Colonic mucosa (tissue), 4 donors: ENCODE measurements around the gene VWA8. TPM values are rescaled to one million over a fixed set of nuclear protein-coding genes. Genes with fewer than 3 reads are reported as not detected.
A peak's percentile ranks its signal among the peaks of the same experiment; 100 is the strongest.
"Not testable (repeated sequence)": the region's sequence is repeated elsewhere in the genome, so short reads cannot be mapped to it uniquely, and the experiment has no call there.

ENCODE experiments used
- DNase-seq: peaks from one replicate; pipeline ENCODE4 v3.0.0-alpha.2; 2020
- H3K27ac ChIP-seq: fragments of 200-600 bp; one replicate; pipeline ENCODE4 v1.8.0; 2021
- H3K27me3 ChIP-seq: fragments of 200-600 bp; one replicate; pipeline ENCODE4 v1.8.0; 2021
- H3K36me3 ChIP-seq: fragments of 200-600 bp; one replicate; pipeline ENCODE4 v1.8.0; 2021
- H3K4me1 ChIP-seq: fragments of 200-600 bp; one replicate; pipeline ENCODE4 v1.8.0; 2021; ENCODE audit warnings: mild to moderate bottlenecking
- H3K4me3 ChIP-seq: fragments of 200-600 bp; one replicate; pipeline ENCODE4 v1.8.0; 2021
- H3K9ac ChIP-seq, 2 donors: one replicate each; pipeline ENCODE4 v1.7.0; 2013; ENCODE audit warnings: control low read depth in 2 of 2, low read depth in 2 of 2, low read length in 2 of 2
- H3K9me3 ChIP-seq: fragments of 200-600 bp; one replicate; pipeline ENCODE4 v1.8.0; 2021
- intact Hi-C: fragments of 100-400 bp; cut with DNase I; formaldehyde crosslinking; loops from one replicate; pipeline ENCODE4 v1.14.1; 2022
- total RNA-seq, 2 donors: library from RNA; stranded (reverse); fragmentation: NEBNext Ultra II Directional in 1 of 2; extraction: Animal tissue kit (Norgen Biotek cat#: 25700) in 1 of 2; gene quantifications; one replicate each; pipeline ENCODE4 v1.2.1, GENCODE V29; 2021
- TF ChIP-seq, protein P1 (sequence below): fragments of 200-600 bp; IDR thresholded peaks from one replicate; pipeline ENCODE4 v1.8.0; 2022; ENCODE audit warnings: antibody characterized with exemption, mild to moderate bottlenecking
- donor health status: healthy.
- donor health status: DM: no; HTN: no; CAD: no.
- donor health status: DM: no; HTN: no; CAD: no.

The VWA8 gene
- total RNA-seq, 2 donors from 2014 or later, result 23.8 to 31.8 TPM

- intact Hi-C loops, result no loop called here
- no peak overlapping the region for H3K4me3 ChIP-seq
- H3K27me3 ChIP-seq, result no peaks in the 10 kb centered on the region
- no peaks in the 10 kb centered on the region for H3K36me3 ChIP-seq
- DNase-seq, result peak; percentile 22
- H3K27ac ChIP-seq, result no peak overlapping the region
- TF ChIP-seq, protein P1, sequence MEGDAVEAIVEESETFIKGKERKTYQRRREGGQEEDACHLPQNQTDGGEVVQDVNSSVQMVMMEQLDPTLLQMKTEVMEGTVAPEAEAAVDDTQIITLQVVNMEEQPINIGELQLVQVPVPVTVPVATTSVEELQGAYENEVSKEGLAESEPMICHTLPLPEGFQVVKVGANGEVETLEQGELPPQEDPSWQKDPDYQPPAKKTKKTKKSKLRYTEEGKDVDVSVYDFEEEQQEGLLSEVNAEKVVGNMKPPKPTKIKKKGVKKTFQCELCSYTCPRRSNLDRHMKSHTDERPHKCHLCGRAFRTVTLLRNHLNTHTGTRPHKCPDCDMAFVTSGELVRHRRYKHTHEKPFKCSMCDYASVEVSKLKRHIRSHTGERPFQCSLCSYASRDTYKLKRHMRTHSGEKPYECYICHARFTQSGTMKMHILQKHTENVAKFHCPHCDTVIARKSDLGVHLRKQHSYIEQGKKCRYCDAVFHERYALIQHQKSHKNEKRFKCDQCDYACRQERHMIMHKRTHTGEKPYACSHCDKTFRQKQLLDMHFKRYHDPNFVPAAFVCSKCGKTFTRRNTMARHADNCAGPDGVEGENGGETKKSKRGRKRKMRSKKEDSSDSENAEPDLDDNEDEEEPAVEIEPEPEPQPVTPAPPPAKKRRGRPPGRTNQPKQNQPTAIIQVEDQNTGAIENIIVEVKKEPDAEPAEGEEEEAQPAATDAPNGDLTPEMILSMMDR, result no peak
- H3K4me1 ChIP-seq, result no peaks in the 10 kb centered on the region
- H3K9ac ChIP-seq, result no peak overlapping the region
- H3K9me3 ChIP-seq, result no peaks in the 10 kb centered on the region
Observed at GRCh38 chr13:41577436-41577835, 383.5 kb downstream of the VWA8 start.

GRCh38 chr13:41573640-41574039 lies 387.3 kb downstream of the VWA8 start:
- H3K4me1 ChIP-seq, H3K4me3 ChIP-seq, DNase-seq, H3K9me3 ChIP-seq, intact Hi-C loops, H3K36me3 ChIP-seq, H3K9ac ChIP-seq, H3K27me3 ChIP-seq, H3K27ac ChIP-seq: not testable (repeated sequence)

DNA sequence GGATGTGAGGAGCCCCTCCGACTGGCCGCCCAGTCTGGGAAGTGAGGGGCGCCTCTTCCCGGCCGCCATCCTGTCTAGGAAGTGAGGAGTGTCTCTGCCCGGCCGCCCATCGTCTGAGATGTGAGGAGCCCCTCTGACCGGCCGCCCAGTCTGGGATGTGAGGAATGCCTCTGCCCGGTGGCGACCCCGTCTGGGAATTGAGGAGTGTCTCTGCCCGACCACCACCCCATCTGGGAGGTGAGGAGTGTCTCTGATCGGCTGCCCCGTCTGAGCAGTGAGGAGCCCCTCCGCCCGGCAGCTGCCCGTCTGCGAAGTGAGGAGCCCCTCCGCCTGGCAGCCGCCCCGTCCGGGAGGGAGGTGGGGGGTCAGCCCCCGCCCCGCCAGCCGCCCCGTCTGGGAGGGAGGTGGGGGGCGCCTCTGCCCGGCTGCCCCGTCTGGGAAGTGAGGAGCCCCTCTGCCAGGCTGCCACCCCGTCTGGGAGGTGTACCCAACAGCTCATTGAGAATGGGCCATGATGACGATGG lies 389.0 kb downstream of the VWA8 start:
- H3K9ac ChIP-seq, H3K36me3 ChIP-seq, intact Hi-C loops, H3K27ac ChIP-seq, DNase-seq, H3K4me1 ChIP-seq, H3K27me3 ChIP-seq, H3K4me3 ChIP-seq, H3K9me3 ChIP-seq: not testable (repeated sequence)

DNA sequence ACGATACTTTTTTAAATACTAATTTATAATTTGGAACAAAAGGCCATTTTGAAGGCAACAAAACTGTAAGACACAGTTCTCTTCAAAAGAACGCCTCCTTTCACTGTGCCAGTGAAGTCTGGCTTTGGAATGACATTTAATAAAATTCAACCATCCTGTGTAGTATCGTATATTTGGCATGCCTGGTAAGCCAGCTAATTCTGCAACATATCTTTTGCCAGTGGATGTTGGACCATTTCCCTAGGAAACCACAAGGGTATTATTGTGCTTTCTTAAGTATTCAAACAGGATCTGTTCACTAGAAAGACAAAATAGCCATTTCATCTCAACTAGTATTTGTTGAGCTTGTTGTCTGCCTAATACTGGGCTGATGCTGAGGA lies 391.9 kb downstream of the VWA8 start:
- Histone ChIP-seq H3K9me3 (no peaks in the 10 kb centered on the region), H3K27ac (no peak overlapping the region), H3K4me1 (no peaks in the 10 kb centered on the region), H3K27me3 (no peaks in the 10 kb centered on the region), H3K4me3 (no peak overlapping the region), H3K36me3 (no peaks in the 10 kb centered on the region), H3K9ac (no peak overlapping the region)
- DNase-seq, result no peak
- TF ChIP-seq, protein P1, result no peak
- intact Hi-C loops, result no loop called here

- intact Hi-C loops, result no loop called here
- Histone ChIP-seq H3K9me3 (no peaks in the 10 kb centered on the region), H3K4me3 (no peak overlapping the region), H3K27me3 (no peaks in the 10 kb centered on the region), H3K4me1 (no peaks in the 10 kb centered on the region), H3K36me3 (no peaks in the 10 kb centered on the region), H3K27ac (no peak overlapping the region), H3K9ac (no peak overlapping the region)
- TF ChIP-seq, protein P1, result no peak
- DNase-seq, result no peak
Observed at GRCh38 chr13:41568143-41568971, 392.6 kb downstream of the VWA8 start.

DNA sequence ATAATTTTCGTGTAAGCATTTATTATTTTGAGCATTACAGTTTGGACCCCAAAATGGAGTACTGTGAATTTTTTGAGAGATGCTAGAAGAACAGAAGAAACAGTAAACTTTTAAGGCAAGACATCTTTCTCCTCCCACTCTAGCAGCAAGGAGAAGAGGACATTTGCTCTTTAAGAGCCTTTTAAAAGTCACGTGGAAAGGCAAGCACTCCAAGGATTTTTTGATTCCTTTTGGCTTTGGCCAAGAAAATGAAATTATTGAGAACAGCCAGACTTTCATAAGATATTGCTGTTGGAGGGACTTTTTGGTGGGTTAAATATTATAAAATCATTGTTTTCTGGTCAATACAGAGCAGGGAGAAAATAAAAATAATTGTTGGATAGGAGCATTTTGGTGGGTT lies 393.5 kb downstream of the VWA8 start:
- Histone ChIP-seq H3K36me3 (no peaks in the 10 kb centered on the region), H3K9me3 (no peaks in the 10 kb centered on the region), H3K27ac (no peak overlapping the region), H3K4me1 (peaks cover 7% of the 10 kb centered on the region), H3K4me3 (no peak overlapping the region), H3K9ac (no peak overlapping the region), H3K27me3 (no peaks in the 10 kb centered on the region)
- intact Hi-C loops, result no loop called here
- TF ChIP-seq, protein P1, result no peak
- DNase-seq, result no peak
